Hepatic stellate cell (primary cell): ENCODE results near the gene DCBLD1.

ENCODE experiments used
- DNase-seq: peaks from one replicate; pipeline ENCODE4 v3.0.0; 2011; ENCODE audit warnings: low spot score

Gene DCBLD1

GRCh38 chr6:117472667-117473066, 9.8 kb upstream of the DCBLD1 start:
- DNase-seq: no peak

GRCh38 chr6:117473401-117473800, 9.1 kb upstream of the DCBLD1 start:
- DNase-seq: no peak

GRCh38 chr6:117477988-117478852, 4.3 kb upstream of the DCBLD1 start:
- no peak for DNase-seq

- no peak for DNase-seq
Measured at GRCh38 chr6:117478853-117479231, 3.6 kb upstream of the DCBLD1 start.

GRCh38 chr6:117480651-117481050, 1.8 kb upstream of the DCBLD1 start:
- DNase-seq: no peak

GRCh38 chr6:117481278-117481925, 1.1 kb upstream of the DCBLD1 start:
- DNase-seq: no peak

GRCh38 chr6:117481926-117482239, 591 bp upstream of the DCBLD1 start:
- DNase-seq: no peak

- peak; percentile 61 for DNase-seq
Measured at GRCh38 chr6:117483004-117483644, 650 bp downstream of the DCBLD1 start.

- DNase-seq: peak; percentile 53
Measured at GRCh38 chr6:117483645-117484016, 1.2 kb downstream of the DCBLD1 start.

GRCh38 chr6:117484052-117484646, 1.7 kb downstream of the DCBLD1 start:
- no peak for DNase-seq

GRCh38 chr6:117485433-117485832, 3.0 kb downstream of the DCBLD1 start:
- no peak for DNase-seq

GRCh38 chr6:117487821-117488220, 5.3 kb downstream of the DCBLD1 start:
- no peak for DNase-seq

GRCh38 chr6:117489003-117489402, 6.5 kb downstream of the DCBLD1 start:
- DNase-seq: no peak

- DNase-seq: peak; percentile 32
Measured at GRCh38 chr6:117491916-117492315, 9.4 kb downstream of the DCBLD1 start.

- DNase-seq: no peak
Measured at GRCh38 chr6:117493470-117493869, 11.0 kb downstream of the DCBLD1 start.

GRCh38 chr6:117494283-117494682, 11.8 kb downstream of the DCBLD1 start:
- no peak for DNase-seq

GRCh38 chr6:117494694-117495318, 12.3 kb downstream of the DCBLD1 start:
- DNase-seq: no peak

GRCh38 chr6:117495425-117495824, 13.0 kb downstream of the DCBLD1 start:
- DNase-seq: no peak

- no peak for DNase-seq
Measured at GRCh38 chr6:117495869-117496268, 13.4 kb downstream of the DCBLD1 start.

- no peak for DNase-seq
Measured at GRCh38 chr6:117496383-117496990, 14.0 kb downstream of the DCBLD1 start.

GRCh38 chr6:117497237-117497636, 14.8 kb downstream of the DCBLD1 start:
- no peak for DNase-seq

- DNase-seq: no peak
Measured at GRCh38 chr6:117498159-117498558, 15.7 kb downstream of the DCBLD1 start.
